Measurements from ENCODE around the gene OSBPL2.

DNA sequence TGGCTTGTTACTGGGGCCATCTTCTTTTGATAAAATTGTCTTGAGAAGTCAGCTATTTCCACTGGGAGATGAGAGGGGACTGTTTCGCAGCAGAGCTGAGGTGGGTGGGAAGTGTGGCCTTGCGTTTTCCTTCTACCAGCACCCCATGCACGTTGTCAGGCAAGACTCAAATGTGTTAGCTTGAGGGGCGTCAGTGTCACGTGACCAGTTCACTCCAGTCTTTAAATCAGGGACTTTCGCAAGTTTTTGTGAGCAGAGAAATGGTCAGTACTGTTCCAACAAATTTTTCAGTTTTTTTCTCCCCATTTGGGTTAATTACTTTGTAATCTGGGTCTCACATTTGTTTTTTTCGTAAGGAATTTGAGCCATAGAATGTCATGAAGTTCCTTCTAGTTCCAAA is 43.8 kb downstream of the OSBPL2 start:
- TF ChIP-seq CTCF (conservative IDR thresholded peaks at IDR 0.05; ENCODE audit: low read depth in 2 of 2) = no peak
- TF ChIP-seq CREB1 (CRISPR knock-in tag; IDR thresholded peaks at IDR 0.05; ENCODE audit: low read depth) = no peak
- no peak for TF ChIP-seq EZH2 (IDR thresholded peaks at IDR 0.05; ENCODE audit: low read depth, unreplicated experiment)
- no peak for TF ChIP-seq POLR2AphosphoS5 (IDR thresholded peaks at IDR 0.05; ENCODE audit: low read depth)
- no peak for TF ChIP-seq EZH2phosphoT487 (IDR thresholded peaks at IDR 0.05; ENCODE audit: unreplicated experiment)

Data from GM23338 (cell line).